Measurements from ENCODE around the gene YIF1A. TPM values are rescaled to one million over a fixed set of nuclear protein-coding genes. Genes with fewer than 3 reads are reported as not detected.
"Not testable (repeated sequence)": the region's sequence is repeated elsewhere in the genome, so short reads cannot be mapped to it uniquely, and the experiment has no call there.

The YIF1A gene
- total RNA-seq, 4 donors from 2014 or later = 39.4 to 79.3 (median 64.5) TPM

GRCh38 chr11:66313321-66314185, 24.6 kb upstream of the YIF1A start:
- TF ChIP-seq CTCF (IDR thresholded peaks at IDR 0.05) = no peak
- TF ChIP-seq EP300 (IDR thresholded peaks at IDR 0.05) = no peak
- no peak for TF ChIP-seq POLR2AphosphoS5 (IDR thresholded peaks at IDR 0.05)
- TF ChIP-seq POLR2A (IDR thresholded peaks at IDR 0.05) = no peak
- H3K4me1 ChIP-seq = peaks cover 0 to 68% (median 28%) of the 10 kb centered on the region in 3 donors
- no peaks in the 10 kb centered on the region for H3K36me3 ChIP-seq
- H3K4me3 ChIP-seq = peak overlapping the region; percentile 7 to 55
- ATAC-seq = no peak
- 44 to 83% methylated on average over 3 to 5 of the region's 38 CpGs for WGBS, 2 donors (ENCODE audit: low coverage in 1 of 2)
- no peaks in the 10 kb centered on the region for H3K9me3 ChIP-seq
- H3K27me3 ChIP-seq = peaks cover 10% of the 10 kb centered on the region
- H3K27ac ChIP-seq = peak overlapping the region; percentile 21 to 96 (median 92)

GRCh38 chr11:66312549-66313320, 23.8 kb upstream of the YIF1A start:
- no peaks in the 10 kb centered on the region for H3K9me3 ChIP-seq
- peaks cover 10% of the 10 kb centered on the region for H3K27me3 ChIP-seq
- peak overlapping the region; percentile 47 to 96 (median 92) for H3K27ac ChIP-seq
- H3K4me3 ChIP-seq = peak overlapping the region; percentile 33 to 55
- H3K4me1 ChIP-seq = peaks cover 0 to 60% (median 22%) of the 10 kb centered on the region in 3 donors
- TF ChIP-seq POLR2AphosphoS5 (IDR thresholded peaks at IDR 0.05) (peak; percentile 29), POLR2A (IDR thresholded peaks at IDR 0.05) (peak; percentile 45 to 57), EP300 (IDR thresholded peaks at IDR 0.05) (no peak), CTCF (IDR thresholded peaks at IDR 0.05) (peak in 1 of 4 experiments; percentile 7)
- 0% methylated on average over 1 to 10 of the region's 52 CpGs for WGBS, 2 donors (ENCODE audit: low coverage in 1 of 2)
- ATAC-seq = peak; percentile 89
- no peaks in the 10 kb centered on the region for H3K36me3 ChIP-seq

GRCh38 chr11:66311965-66312548, 23.1 kb upstream of the YIF1A start:
- ATAC-seq = peak; percentile 84
- H3K4me3 ChIP-seq = peak overlapping the region; percentile 33 to 55
- no peaks in the 10 kb centered on the region for H3K9me3 ChIP-seq
- H3K27ac ChIP-seq = peak overlapping the region; percentile 47 to 96 (median 92)
- TF ChIP-seq POLR2A (IDR thresholded peaks at IDR 0.05) (no peak), CTCF (IDR thresholded peaks at IDR 0.05) (peak in 3 of 4 experiments; percentile 45 to 96 (median 90))
- no peaks in the 10 kb centered on the region for H3K36me3 ChIP-seq
- peaks cover 10% of the 10 kb centered on the region for H3K27me3 ChIP-seq
- H3K4me1 ChIP-seq = peaks cover 0 to 53% (median 15%) of the 10 kb centered on the region in 3 donors
- WGBS, 2 donors (ENCODE audit: low coverage in 1 of 2) = 0% methylated on average over 3 to 4 of the region's 44 CpGs

- 0% methylated on average over 1 of the region's 26 CpGs; no CpG with 5 or more reads in 1 of the 2 donors for WGBS, 2 donors (ENCODE audit: low coverage in 1 of 2)
- ATAC-seq = no peak
- no peaks in the 10 kb centered on the region for H3K36me3 ChIP-seq
- peaks cover 4% of the 10 kb centered on the region for H3K27me3 ChIP-seq
- TF ChIP-seq CTCF (IDR thresholded peaks at IDR 0.05) (peak in 1 of 4 experiments; percentile 96), POLR2A (IDR thresholded peaks at IDR 0.05) (no peak)
- peak overlapping the region in 3 of 4 donors; percentile 91 to 96 (median 92) for H3K27ac ChIP-seq
- peaks cover 0 to 47% (median 12%) of the 10 kb centered on the region in 3 donors for H3K4me1 ChIP-seq
- H3K9me3 ChIP-seq = no peaks in the 10 kb centered on the region
- H3K4me3 ChIP-seq = peak overlapping the region; percentile 33 to 55
These were observed 22.6 kb upstream of the YIF1A start for GRCh38 chr11:66311470-66311964.

- H3K4me3 ChIP-seq, H3K9me3 ChIP-seq, H3K36me3 ChIP-seq, ATAC-seq, H3K27me3 ChIP-seq: not testable (repeated sequence)
- Histone ChIP-seq H3K4me1 (peaks cover 0 to 42% (median 12%) of the 10 kb centered on the region in 3 donors), H3K27ac (peak overlapping the region in 1 of 4 donors; percentile 91)
- 86 to 100% methylated on average over 2 to 15 of the region's 18 CpGs for WGBS, 2 donors (ENCODE audit: low coverage in 1 of 2)
These were observed 22.0 kb upstream of the YIF1A start for GRCh38 chr11:66310803-66311440.
